WTC11 (cell line): ENCODE measurements around the gene CEACAM3. TPM values are rescaled to one million over a fixed set of nuclear protein-coding genes. Genes with fewer than 3 reads are reported as not detected.
A peak's percentile ranks its signal among the peaks of the same experiment; 100 is the strongest.

Experiments used
- ATAC-seq: fragments of 200-7000 bp; cut with Tn5 transposase; 2 replicates; pipeline ENCODE4 v1.10.0; 2021; ENCODE audit warnings: mild to moderate bottlenecking, moderate library complexity
- CTCF ChIA-PET: fragments of 300-600 bp; sonication (Branson Sonifier 250); formaldehyde crosslinking; loops from one replicate; lab custom pipeline; 2021; ENCODE audit warnings: antibody characterized with exemption; lab: Charles Lee
- POLR2A ChIA-PET: fragments of 350-600 bp; sonication (Branson Sonifier 250); formaldehyde crosslinking; loops from one replicate; lab custom pipeline; 2021; ENCODE audit warnings: antibody characterized with exemption; lab: Charles Lee
- DNase-seq: peaks from one replicate; pipeline ENCODE4 v3.0.0; 2021; ENCODE audit warnings: low spot score
- H3K27ac Mint-ChIP-seq: 2 replicates; pipeline ENCODE4 v1.8.0; 2021; ENCODE audit warnings: mixed read lengths
- H3K27me3 Mint-ChIP-seq: 2 replicates; pipeline ENCODE4 v1.8.0; 2021; ENCODE audit warnings: low read depth, mild to moderate bottlenecking, moderate library complexity, mixed read lengths
- H3K36me3 Mint-ChIP-seq: 2 replicates; pipeline ENCODE4 v1.8.0; 2021; ENCODE audit warnings: mixed read lengths
- H3K4me1 Mint-ChIP-seq: 2 replicates; pipeline ENCODE4 v1.8.0; 2022; ENCODE audit warnings: mixed read lengths
- H3K4me3 Mint-ChIP-seq: 2 replicates; pipeline ENCODE4 v1.8.0; 2021; ENCODE audit warnings: mild to moderate bottlenecking, moderate library complexity, mixed read lengths
- H3K9me3 Mint-ChIP-seq: 2 replicates; pipeline ENCODE4 v1.8.0; 2021; ENCODE audit warnings: mixed read lengths
- AFF4 ChIP-seq: sonication (generic); formaldehyde crosslinking; IDR thresholded peaks from 2 replicates; pipeline ENCODE4 v1.8.1; 2023; ENCODE audit warnings: mild to moderate bottlenecking, missing genetic modification reagents, borderline replicate concordance
- CTCF ChIP-seq: fragments of 200-600 bp; IDR thresholded peaks from 2 replicates; pipeline ENCODE4 v1.8.0; 2022; ENCODE audit warnings: antibody characterized with exemption
- ELF4 ChIP-seq: sonication (generic); formaldehyde crosslinking; IDR thresholded peaks from 2 replicates; pipeline ENCODE4 v1.8.1; 2022; ENCODE audit warnings: low read depth, mild to moderate bottlenecking, moderate library complexity, missing genetic modification reagents
- FOXP4 ChIP-seq: sonication (generic); formaldehyde crosslinking; IDR thresholded peaks from 2 replicates; pipeline ENCODE4 v1.8.0; 2022; ENCODE audit warnings: mild to moderate bottlenecking, missing genetic modification reagents
- GABPB1 ChIP-seq: sonication (generic); formaldehyde crosslinking; IDR thresholded peaks from 2 replicates; pipeline ENCODE4 v1.8.1; 2023; ENCODE audit warnings: mild to moderate bottlenecking, missing genetic modification reagents
- HMGA2 ChIP-seq: fragments of 250-450 bp; sonication (Bioruptor Pico); IDR thresholded peaks from 2 replicates; pipeline ENCODE4 v1.4.0; 2021; ENCODE audit warnings: mild to moderate bottlenecking, moderate library complexity
- JUN ChIP-seq: sonication (generic); formaldehyde crosslinking; IDR thresholded peaks from 2 replicates; pipeline ENCODE4 v1.8.0; 2023; ENCODE audit warnings: mild to moderate bottlenecking, missing genetic modification reagents
- NR3C1 ChIP-seq: sonication (generic); formaldehyde crosslinking; conservative IDR thresholded peaks from 2 replicates; pipeline ENCODE4 v1.8.1; 2023; ENCODE audit warnings: low read depth, mild to moderate bottlenecking, missing genetic modification reagents
- SMAD4 ChIP-seq: sonication (generic); formaldehyde crosslinking; IDR thresholded peaks from 2 replicates; pipeline ENCODE4 v1.8.0; 2022; ENCODE audit warnings: mild to moderate bottlenecking, missing genetic modification reagents
- SP1 ChIP-seq: sonication (generic); formaldehyde crosslinking; conservative IDR thresholded peaks from 2 replicates; pipeline ENCODE4 v1.8.1; 2022; ENCODE audit warnings: missing genetic modification reagents
- USF1 ChIP-seq: sonication (generic); formaldehyde crosslinking; IDR thresholded peaks from 2 replicates; pipeline ENCODE4 v1.8.0; 2022; ENCODE audit warnings: mild to moderate bottlenecking, missing genetic modification reagents
- ZNF532 ChIP-seq: fragments of 250-450 bp; sonication (Bioruptor Pico); IDR thresholded peaks from 2 replicates; pipeline ENCODE4 v1.9.0; 2021; ENCODE audit warnings: mild to moderate bottlenecking, borderline replicate concordance
- ZSCAN18 ChIP-seq: fragments of 250-450 bp; sonication (Bioruptor Pico); IDR thresholded peaks from 2 replicates; pipeline ENCODE4 v2.1.2; 2022; ENCODE audit warnings: mild to moderate bottlenecking, moderate library complexity
- total RNA-seq: library from RNA; stranded (reverse); gene quantifications from 3 replicates; pipeline ENCODE4 v1.2.3, GENCODE V29; 2021

Gene CEACAM3
- total RNA-seq, 1 experiment from 2014 or later, result not detected

GRCh38 chr19:41816761-41817160 is 20.4 kb downstream of the CEACAM3 start (continued):
- TF ChIP-seq SP1, result no peak

- ChIA-PET CTCF (interaction anchor here (0.6 to 11.4 kb wide), 22 partner anchors 9 to 813 kb away, joined by 3 to 190 read pairs (median 5); partner anchors contain the start of genes CEACAM3 and CEACAM6), POLR2A (no interaction called here)
- peak; percentile 99 for ATAC-seq
- Mint-ChIP-seq H3K9me3 (no peaks in the 10 kb centered on the region), H3K27me3 (peaks cover 4% of the 10 kb centered on the region; the same call in 1 of the 2 replicates), H3K4me3 (no peak overlapping the region), H3K27ac (no peak overlapping the region), H3K36me3 (no peaks in the 10 kb centered on the region), H3K4me1 (no peaks in the 10 kb centered on the region)
- peak; percentile 66 for DNase-seq
- TF ChIP-seq GABPB1 (peak; percentile 39; the same call in 1 of the 2 replicates), ZSCAN18 (CRISPR knock-in tag) (no peak), CTCF (peak; percentile 37; the same call in 1 of the 2 replicates)
Measured at GRCh38 chr19:41821003-41821735, 24.8 kb downstream of the CEACAM3 start.

GRCh38 chr19:41837981-41838708 is 41.8 kb downstream of the CEACAM3 start:
- Mint-ChIP-seq H3K9me3 (no peaks in the 10 kb centered on the region), H3K27me3 (peaks cover 31% of the 10 kb centered on the region), H3K4me1 (no peaks in the 10 kb centered on the region), H3K36me3 (no peaks in the 10 kb centered on the region), H3K27ac (no peak overlapping the region), H3K4me3 (no peak overlapping the region)
- ATAC-seq, result no peak
- CTCF ChIA-PET, result interaction anchor here (0.6 to 3.3 kb wide), 4 partner anchors 18 to 131 kb away, joined by 5 to 21 read pairs (median 16); partner anchors contain the start of gene CEACAM6
- no peak for DNase-seq
- POLR2A ChIA-PET, result interaction anchor here (1.1 to 1.7 kb wide), 2 partner anchors 22 to 86 kb away, joined by 3 to 5 read pairs; partner anchors contain the start of gene RPS19
- TF ChIP-seq HMGA2 (CRISPR knock-in tag) (no peak), CTCF (no peak), USF1 (CRISPR knock-in tag) (no peak), AFF4 (no peak), FOXP4 (no peak), ZNF532 (CRISPR knock-in tag) (no peak), NR3C1 (no peak), SMAD4 (no peak), JUN (CRISPR knock-in tag) (no peak), ELF4 (CRISPR knock-in tag) (no peak)
